Measurements from ENCODE around the gene NDUFAF3.
A peak's percentile ranks its signal among the peaks of the same experiment; 100 is the strongest.

Gene NDUFAF3

GRCh38 chr3:49024449-49024848 is 2.5 kb downstream of the NDUFAF3 start:
- no peak overlapping the region for H3K4me3 ChIP-seq (ENCODE audit: low read depth, low read length)
- no peaks in the 10 kb centered on the region for H3K27me3 ChIP-seq
- DNase-seq: no peak
- H3K9me3 ChIP-seq: no peaks in the 10 kb centered on the region
- H3K4me1 ChIP-seq: no peaks in the 10 kb centered on the region
- TF ChIP-seq CTCF (IDR thresholded peaks at IDR 0.05; ENCODE audit: low read depth, low read length): no peak
- peaks cover 34% of the 10 kb centered on the region for H3K36me3 ChIP-seq

- no peaks in the 10 kb centered on the region for H3K9me3 ChIP-seq
- no peak for DNase-seq
- no peaks in the 10 kb centered on the region for H3K4me1 ChIP-seq
- H3K36me3 ChIP-seq: peaks cover 34% of the 10 kb centered on the region
- TF ChIP-seq CTCF (IDR thresholded peaks at IDR 0.05; ENCODE audit: low read depth, low read length): no peak
- H3K27me3 ChIP-seq: no peaks in the 10 kb centered on the region
- H3K4me3 ChIP-seq (ENCODE audit: low read depth, low read length): no peak overlapping the region
Observed at GRCh38 chr3:49025005-49025792, 3.3 kb downstream of the NDUFAF3 start.

GRCh38 chr3:49025793-49026520 is 4.0 kb downstream of the NDUFAF3 start:
- Histone ChIP-seq H3K36me3 (peaks cover 34% of the 10 kb centered on the region), H3K27me3 (no peaks in the 10 kb centered on the region), H3K4me1 (no peaks in the 10 kb centered on the region), H3K4me3 (ENCODE audit: low read depth, low read length) (no peak overlapping the region), H3K9me3 (no peaks in the 10 kb centered on the region)
- no peak for TF ChIP-seq CTCF (IDR thresholded peaks at IDR 0.05; ENCODE audit: low read depth, low read length)
- no peak for DNase-seq

GRCh38 chr3:49026536-49026935 is 4.6 kb downstream of the NDUFAF3 start:
- no peak overlapping the region for H3K4me3 ChIP-seq (ENCODE audit: low read depth, low read length)

GRCh38 chr3:49027634-49028033 is 5.7 kb downstream of the NDUFAF3 start:
- no peaks in the 10 kb centered on the region for H3K4me1 ChIP-seq
- no peak for TF ChIP-seq CTCF (IDR thresholded peaks at IDR 0.05; ENCODE audit: low read depth, low read length)
- H3K4me3 ChIP-seq (ENCODE audit: low read depth, low read length): no peak overlapping the region
- DNase-seq: no peak
- H3K9me3 ChIP-seq: no peaks in the 10 kb centered on the region
- H3K27me3 ChIP-seq: no peaks in the 10 kb centered on the region
- peaks cover 40% of the 10 kb centered on the region for H3K36me3 ChIP-seq

More at GRCh38 chr3:49026536-49026935, 4.6 kb downstream of the NDUFAF3 start:
- H3K36me3 ChIP-seq: peaks cover 35% of the 10 kb centered on the region
- DNase-seq: no peak
- TF ChIP-seq CTCF (IDR thresholded peaks at IDR 0.05; ENCODE audit: low read depth, low read length): no peak
- H3K27me3 ChIP-seq: no peaks in the 10 kb centered on the region
- no peaks in the 10 kb centered on the region for H3K4me1 ChIP-seq
- no peaks in the 10 kb centered on the region for H3K9me3 ChIP-seq

- Histone ChIP-seq H3K9me3 (no peaks in the 10 kb centered on the region), H3K4me3 (ENCODE audit: low read depth, low read length) (peak overlapping the region; percentile 77), H3K36me3 (peaks cover 36% of the 10 kb centered on the region), H3K4me1 (no peaks in the 10 kb centered on the region), H3K27me3 (no peaks in the 10 kb centered on the region)
- no peak for TF ChIP-seq CTCF (IDR thresholded peaks at IDR 0.05; ENCODE audit: low read depth, low read length)
- DNase-seq: no peak
Observed at GRCh38 chr3:49028298-49028672, 6.4 kb downstream of the NDUFAF3 start.

All from BE2C (cell line).